Dermis blood vessel endothelial cell (primary cell): ENCODE results near the gene ALDH9A1. TPM values are rescaled to one million over a fixed set of nuclear protein-coding genes. Genes with fewer than 3 reads are reported as not detected.

Source experiments
- DNase-seq: peaks from one replicate; pipeline ENCODE4 v3.0.0; 2010
- total RNA-seq: library from RNA; depleted of rRNA; stranded (reverse); fragments of >200 nt; gene quantifications from 2 replicates; pipeline ENCODE4 v1.2.3, GENCODE V29; 2014

ALDH9A1 gene
- total RNA-seq, 1 donor from 2014 or later = 140 TPM

GRCh38 chr1:165616987-165617546 lies 81.3 kb downstream of the ALDH9A1 start:
- DNase-seq = no peak

- DNase-seq = no peak
Observed at GRCh38 chr1:165616054-165616612, 82.2 kb downstream of the ALDH9A1 start.

Other genes starting within 250 kb of the ALDH9A1 start
- not detected in 2 replicates for gene LRRC52, start 154.6 kb downstream of the ALDH9A1 start, total RNA-seq
- 103 and 166 TPM in 2 replicates for gene MGST3, start 67.3 kb downstream of the ALDH9A1 start, total RNA-seq
- gene TMCO1, start 70.3 kb upstream of the ALDH9A1 start, total RNA-seq = 59.3 and 78.3 TPM in 2 replicates
- gene UCK2, start 129.1 kb upstream of the ALDH9A1 start, total RNA-seq = 84.7 and 86.3 TPM in 2 replicates